ENCODE data around the gene GTPBP1.

The GTPBP1 gene

DNA sequence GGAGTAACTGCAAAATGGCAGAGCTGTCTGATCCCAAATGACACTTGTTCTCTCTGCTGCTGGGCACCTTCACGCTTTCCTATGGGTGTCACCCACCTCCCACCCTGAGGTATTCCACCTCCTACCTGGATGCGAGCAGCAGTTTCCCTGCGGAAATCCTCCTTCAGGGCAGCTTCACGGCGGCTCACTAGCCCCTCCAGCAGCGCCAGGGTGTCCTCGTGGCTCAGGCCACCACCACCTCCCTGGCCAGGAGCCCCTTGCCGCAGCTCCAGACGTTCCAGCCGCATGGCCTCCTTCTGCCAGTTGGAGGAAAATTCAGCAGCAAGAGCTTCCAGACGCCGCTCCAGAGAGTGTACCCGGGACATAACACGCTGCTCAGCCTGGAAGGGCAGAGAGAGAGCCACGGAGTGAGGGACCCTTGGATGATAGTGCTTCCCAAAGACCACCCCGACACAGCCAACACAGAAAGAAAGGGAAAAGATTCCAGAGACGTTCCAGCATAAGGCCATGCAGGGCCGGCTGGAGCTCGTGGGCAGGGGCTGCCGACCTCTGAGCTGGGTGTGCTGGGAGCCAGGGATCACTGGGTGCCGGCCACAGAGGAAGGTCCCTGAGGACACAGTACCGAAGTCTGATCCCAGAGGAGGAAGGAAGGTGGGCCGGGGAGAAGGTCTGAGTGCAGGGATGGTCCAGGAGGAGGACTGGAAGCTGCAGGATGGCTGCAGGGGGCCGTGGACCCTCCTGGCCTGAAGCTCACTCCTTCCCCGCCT, 36.6 kb downstream of the GTPBP1 start:
- DNase-seq (no peak), ATAC-seq (replicated peaks) (no peak)
- Mint-ChIP-seq H3K27ac (peak overlapping the region; percentile 80 to 95), H3K27me3 (no peaks in the 10 kb centered on the region), H3K36me3 (ENCODE audit: insufficient read depth) (peaks cover 100% of the 10 kb centered on the region), H3K4me1 (ENCODE audit: low read depth in 2 of 2) (peaks cover 16 to 24% of the 10 kb centered on the region in 2 donors), H3K9me3 (no peaks in the 10 kb centered on the region), H3K4me3 (peak overlapping the region in 1 of 2 donors; percentile 23)

DNA sequence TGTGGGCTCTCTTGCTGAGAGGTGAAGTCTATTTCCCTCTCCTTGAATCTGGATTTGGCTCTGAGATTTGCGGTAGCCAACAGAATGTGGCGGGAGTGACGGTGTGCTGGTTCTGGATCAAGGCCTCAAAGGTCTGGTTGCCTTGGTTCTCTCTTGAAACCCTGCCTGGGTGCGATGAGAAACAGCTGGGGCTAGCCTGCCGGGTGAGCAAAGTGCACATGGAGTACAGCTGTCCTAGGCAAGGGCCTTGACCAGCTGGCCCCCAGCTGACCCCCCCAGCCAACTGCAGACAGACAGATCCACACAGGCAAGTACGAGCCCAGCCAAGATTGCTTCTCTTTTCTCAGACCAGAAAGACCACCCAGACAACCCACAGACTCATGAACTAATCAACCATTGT, 39.2 kb downstream of the GTPBP1 start:
- Mint-ChIP-seq H3K4me1 (ENCODE audit: low read depth in 2 of 2) (peaks cover 14 to 23% of the 10 kb centered on the region in 2 donors), H3K4me3 (no peak overlapping the region)

DNA sequence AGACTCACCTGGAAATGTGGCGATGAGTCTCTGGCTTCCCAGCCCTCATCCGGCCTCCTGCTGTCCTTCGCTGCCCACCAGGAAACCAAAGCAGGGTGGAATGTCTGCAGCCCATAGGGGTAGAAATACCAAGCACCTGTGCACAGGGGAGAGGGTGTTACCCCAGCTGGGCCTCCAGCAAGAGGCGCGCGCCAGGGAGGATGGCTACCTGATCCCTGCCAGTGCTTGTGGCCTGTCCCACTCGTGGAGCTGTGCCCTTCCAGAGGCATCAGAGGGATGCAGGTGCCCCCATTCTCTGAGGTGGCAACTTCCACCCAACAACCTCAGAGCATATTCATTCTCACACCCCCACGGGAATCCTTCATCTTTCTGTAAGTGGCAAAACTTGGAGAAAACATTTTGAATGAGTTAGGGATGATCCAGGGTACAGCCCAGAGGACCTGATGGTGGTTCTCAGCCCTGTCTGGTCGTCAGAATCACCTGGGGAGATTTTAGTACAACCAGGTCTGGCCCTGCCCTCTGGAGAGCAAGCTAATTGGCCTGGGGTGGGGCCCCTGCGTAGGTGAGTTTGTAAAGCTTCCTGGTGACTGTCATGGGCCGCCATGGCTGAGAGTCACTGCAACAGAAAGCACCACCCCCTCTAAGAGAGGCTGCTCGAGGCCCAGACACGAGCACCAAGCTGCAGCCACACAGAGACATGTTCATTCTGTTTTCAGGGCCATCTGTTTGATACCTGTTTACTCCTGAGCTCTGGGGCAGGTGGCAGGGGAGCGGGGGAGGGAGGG, 40.1 kb downstream of the GTPBP1 start:
- no peaks in the 10 kb centered on the region for H3K9me3 Mint-ChIP-seq
- H3K4me3 Mint-ChIP-seq = no peak overlapping the region
- H3K27me3 Mint-ChIP-seq = no peaks in the 10 kb centered on the region
- no peak for ATAC-seq (replicated peaks)
- H3K4me1 Mint-ChIP-seq (ENCODE audit: low read depth in 2 of 2) = peaks cover 18 to 26% of the 10 kb centered on the region in 2 donors
- H3K27ac Mint-ChIP-seq = peak overlapping the region in 1 of 2 donors; percentile 69
- DNase-seq = no peak
- H3K36me3 Mint-ChIP-seq (ENCODE audit: insufficient read depth) = peaks cover 100% of the 10 kb centered on the region

More for the DNA sequence above, 39.2 kb downstream of the GTPBP1 start:
- no peak for DNase-seq
- Mint-ChIP-seq H3K27ac (peak overlapping the region; percentile 19 to 69), H3K36me3 (ENCODE audit: insufficient read depth) (peaks cover 100% of the 10 kb centered on the region), H3K9me3 (no peaks in the 10 kb centered on the region), H3K27me3 (no peaks in the 10 kb centered on the region)
- no peak for ATAC-seq (replicated peaks)

DNA sequence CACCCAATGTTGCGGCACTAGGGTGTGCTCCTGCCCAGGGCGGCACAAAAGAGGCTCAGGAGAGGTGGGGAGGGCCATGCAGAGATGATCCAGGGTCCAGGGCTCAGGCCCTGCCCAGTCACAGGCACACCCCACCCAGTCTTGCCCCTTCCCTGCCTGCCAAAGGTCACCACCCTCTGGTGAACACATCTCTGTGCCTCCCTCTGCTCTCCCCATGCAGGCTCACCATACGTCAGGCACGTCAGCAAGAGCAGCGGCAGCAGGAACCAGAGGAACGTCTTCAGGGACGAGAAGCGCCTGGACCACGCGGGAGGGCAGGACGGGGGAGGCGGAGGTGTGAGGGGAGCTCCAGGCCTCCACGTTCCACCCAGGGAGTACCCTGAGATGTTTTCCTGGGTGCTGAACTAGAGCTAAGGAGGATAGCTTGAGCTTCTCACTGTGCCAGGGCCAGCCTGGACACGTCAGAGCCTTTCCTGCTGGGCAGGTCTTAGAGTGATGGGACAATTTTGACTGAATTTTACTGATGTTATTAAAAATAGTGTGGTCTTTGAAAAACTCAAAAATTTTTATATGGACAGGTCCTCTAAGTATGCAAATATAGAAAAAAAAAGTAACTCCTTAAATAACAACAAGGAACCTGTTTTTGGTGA, 42.9 kb downstream of the GTPBP1 start:
- Mint-ChIP-seq H3K27ac (peak overlapping the region; percentile 91 to 99), H3K36me3 (ENCODE audit: insufficient read depth) (peaks cover 100% of the 10 kb centered on the region), H3K9me3 (no peaks in the 10 kb centered on the region), H3K4me3 (peak overlapping the region; percentile 96 to 100), H3K27me3 (no peaks in the 10 kb centered on the region), H3K4me1 (ENCODE audit: low read depth in 2 of 2) (peaks cover 37 to 40% of the 10 kb centered on the region in 2 donors)
- no peak for ATAC-seq (replicated peaks)
- no peak for DNase-seq

DNA sequence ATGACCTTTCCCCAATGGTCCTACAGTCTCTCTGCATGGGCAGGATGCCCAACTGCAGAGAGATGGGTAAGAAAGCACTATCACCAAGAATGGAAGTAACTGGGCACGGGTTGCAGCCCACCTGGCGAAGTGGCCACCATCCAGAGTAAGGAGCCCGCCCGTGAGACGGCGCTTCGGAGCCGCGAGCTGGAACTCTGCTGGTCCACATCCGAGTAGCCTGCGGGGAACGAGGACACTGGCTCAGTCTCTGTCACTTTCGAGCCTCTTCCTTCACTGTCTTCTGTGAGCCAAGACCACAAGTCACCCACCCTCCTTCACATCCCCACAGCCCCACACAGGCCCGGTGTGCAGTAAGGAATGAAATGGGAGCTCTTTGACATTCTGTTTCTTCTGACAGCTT, 44.4 kb downstream of the GTPBP1 start:
- ATAC-seq (replicated peaks) (no peak), DNase-seq (no peak)
- Mint-ChIP-seq H3K36me3 (ENCODE audit: insufficient read depth) (peaks cover 92% of the 10 kb centered on the region), H3K27ac (peak overlapping the region; percentile 91 to 99), H3K4me3 (peak overlapping the region; percentile 96 to 100), H3K27me3 (no peaks in the 10 kb centered on the region), H3K4me1 (ENCODE audit: low read depth in 2 of 2) (peaks cover 44 to 47% of the 10 kb centered on the region in 2 donors), H3K9me3 (no peaks in the 10 kb centered on the region)

DNA sequence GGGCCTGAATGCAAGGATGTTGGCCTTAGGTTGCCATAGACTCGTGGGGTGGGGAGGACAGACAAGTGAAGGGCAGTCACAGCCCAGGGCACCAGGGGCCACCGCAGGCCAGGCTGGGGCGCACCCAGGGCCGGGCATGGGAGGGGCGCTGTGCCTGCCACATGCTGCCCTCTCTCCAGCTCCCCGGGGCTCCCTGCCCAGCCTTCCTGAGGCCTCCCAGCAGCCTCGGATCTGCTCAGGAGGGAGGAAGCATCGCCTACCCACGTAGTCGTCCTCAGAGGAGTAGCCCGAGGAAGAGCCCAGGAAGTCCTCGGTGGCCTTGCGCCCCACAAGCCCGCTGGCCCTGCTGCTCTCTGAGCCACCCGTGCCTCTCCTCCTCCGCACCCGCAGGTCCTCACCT, 44.9 kb downstream of the GTPBP1 start:
- Mint-ChIP-seq H3K4me3 (peak overlapping the region; percentile 96 to 100), H3K4me1 (ENCODE audit: low read depth in 2 of 2) (peaks cover 44 to 48% of the 10 kb centered on the region in 2 donors), H3K9me3 (no peaks in the 10 kb centered on the region), H3K27me3 (no peaks in the 10 kb centered on the region), H3K27ac (peak overlapping the region; percentile 91 to 99), H3K36me3 (ENCODE audit: insufficient read depth) (peaks cover 90% of the 10 kb centered on the region)
- ATAC-seq (replicated peaks) (no peak), DNase-seq (no peak)

DNA sequence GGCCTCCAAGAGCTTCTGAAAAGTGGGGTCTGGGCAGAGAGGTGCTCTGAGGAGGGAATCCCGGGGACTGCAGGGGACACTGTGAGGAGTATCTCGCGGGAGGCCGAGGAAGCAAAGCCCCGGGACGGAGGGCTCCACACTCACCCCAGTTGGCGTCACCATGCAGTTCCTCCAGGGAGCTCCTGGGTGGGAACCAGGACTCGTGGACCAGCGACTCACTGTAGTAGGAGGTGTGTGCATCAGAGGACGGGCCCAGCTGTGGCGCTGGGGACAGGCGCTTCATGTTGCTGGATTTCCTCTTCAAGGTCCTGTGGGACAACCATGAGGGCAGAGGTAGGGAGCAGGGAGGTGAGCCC, 45.3 kb downstream of the GTPBP1 start:
- ATAC-seq (replicated peaks) (no peak), DNase-seq (no peak)
- H3K4me3 Mint-ChIP-seq = peak overlapping the region; percentile 96 to 100
- peaks cover 44 to 48% of the 10 kb centered on the region in 2 donors for H3K4me1 Mint-ChIP-seq (ENCODE audit: low read depth in 2 of 2)
- H3K27me3 Mint-ChIP-seq = no peaks in the 10 kb centered on the region
- H3K27ac Mint-ChIP-seq = peak overlapping the region; percentile 91 to 99
- peaks cover 89% of the 10 kb centered on the region for H3K36me3 Mint-ChIP-seq (ENCODE audit: insufficient read depth)
- no peaks in the 10 kb centered on the region for H3K9me3 Mint-ChIP-seq

DNA sequence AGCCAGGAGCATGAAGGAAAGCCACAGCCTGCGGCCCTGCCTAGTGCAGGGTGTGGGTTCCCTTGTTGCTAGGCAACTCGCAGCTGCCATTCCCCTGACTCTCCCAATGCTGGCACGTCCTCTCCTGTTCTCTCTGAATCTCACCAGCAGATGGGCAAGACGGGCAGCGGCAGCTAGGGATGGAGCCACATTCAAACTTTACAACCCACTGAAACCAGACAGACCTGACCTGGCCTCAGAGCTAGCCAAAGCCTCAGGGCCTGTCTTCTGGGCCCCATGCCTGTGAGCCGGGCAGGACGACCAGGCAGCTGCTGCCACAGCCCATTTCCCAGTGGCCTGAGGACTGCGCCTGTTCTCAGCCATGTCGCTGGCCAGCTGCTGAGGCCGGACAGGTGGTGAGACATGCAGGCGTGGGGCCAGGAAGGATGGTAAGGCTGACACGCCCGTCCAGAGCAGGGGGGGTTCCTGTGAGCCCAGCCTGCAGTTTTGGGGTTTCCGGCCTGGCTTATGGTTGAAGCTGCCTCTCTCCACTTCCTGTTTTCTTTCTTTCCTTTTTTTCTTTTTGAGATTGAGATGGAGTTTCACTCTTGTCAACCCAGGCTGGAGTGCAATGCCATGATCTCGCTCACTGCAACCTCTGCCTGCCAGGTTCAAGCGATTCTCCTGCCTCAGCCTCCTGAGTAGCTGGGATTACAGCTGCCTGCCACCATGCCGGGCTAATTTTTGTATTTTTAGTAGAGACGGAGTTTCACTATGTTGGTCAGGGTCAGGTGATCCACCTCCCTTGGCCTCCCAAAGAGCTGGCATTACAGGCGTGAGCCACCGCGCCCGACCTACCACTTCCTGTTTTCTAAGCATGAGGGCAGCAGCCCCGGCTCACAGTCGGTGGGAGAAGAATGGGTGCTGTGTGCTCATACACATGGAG, 45.9 kb downstream of the GTPBP1 start:
- Mint-ChIP-seq H3K9me3 (no peaks in the 10 kb centered on the region), H3K4me1 (ENCODE audit: low read depth in 2 of 2) (peaks cover 46 to 51% of the 10 kb centered on the region in 2 donors), H3K27ac (peak overlapping the region; percentile 91 to 99), H3K4me3 (peak overlapping the region; percentile 96 to 100), H3K27me3 (no peaks in the 10 kb centered on the region), H3K36me3 (ENCODE audit: insufficient read depth) (peaks cover 84% of the 10 kb centered on the region)
- ATAC-seq (replicated peaks) (peak; percentile 63), DNase-seq (peak; percentile 75 to 77 (median 76))

DNA sequence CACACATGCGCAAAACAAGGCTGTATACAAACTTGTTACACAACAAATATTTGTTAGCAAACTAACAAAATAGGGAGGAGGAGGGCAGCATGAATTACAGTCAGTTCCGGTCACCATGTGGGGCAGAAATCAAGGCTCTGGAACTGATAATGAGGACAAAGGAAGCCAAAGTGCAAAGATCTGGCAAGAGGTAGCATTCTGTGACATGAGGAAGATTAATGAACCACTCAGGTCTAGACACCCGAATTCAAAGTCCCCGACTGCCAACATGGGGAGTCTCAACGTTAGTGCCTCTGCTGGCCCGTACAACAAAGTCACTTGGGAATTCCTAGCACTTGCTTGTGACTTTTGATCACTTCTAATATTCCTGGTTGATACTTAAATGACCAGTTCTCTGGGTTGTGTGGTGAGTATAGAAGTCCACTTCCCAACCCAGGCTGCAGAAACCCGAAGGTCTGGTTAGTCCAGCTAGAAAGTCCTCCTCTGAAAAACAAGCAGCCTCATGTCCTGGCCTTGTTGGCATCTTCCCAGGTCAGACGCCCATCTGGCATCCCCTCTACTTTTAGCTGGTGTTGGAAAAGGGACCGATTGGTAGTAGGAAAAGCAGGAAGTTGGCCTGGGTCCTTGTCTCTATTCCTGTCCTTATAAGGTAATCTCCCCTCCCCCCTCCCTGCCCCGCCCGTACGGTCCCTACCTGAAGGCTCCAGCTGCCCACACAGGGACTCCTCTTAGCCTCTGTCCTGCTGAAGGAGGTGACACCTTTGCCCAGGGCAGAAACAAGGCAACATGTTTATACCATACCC, 48.4 kb downstream of the GTPBP1 start:
- Mint-ChIP-seq H3K4me1 (ENCODE audit: low read depth in 2 of 2) (peaks cover 67 to 74% of the 10 kb centered on the region in 2 donors), H3K27me3 (no peaks in the 10 kb centered on the region), H3K36me3 (ENCODE audit: insufficient read depth) (peaks cover 61% of the 10 kb centered on the region), H3K9me3 (no peaks in the 10 kb centered on the region), H3K4me3 (peak overlapping the region; percentile 96 to 100), H3K27ac (peak overlapping the region; percentile 91 to 99)
- ATAC-seq (replicated peaks) (no peak), DNase-seq (no peak)

DNA sequence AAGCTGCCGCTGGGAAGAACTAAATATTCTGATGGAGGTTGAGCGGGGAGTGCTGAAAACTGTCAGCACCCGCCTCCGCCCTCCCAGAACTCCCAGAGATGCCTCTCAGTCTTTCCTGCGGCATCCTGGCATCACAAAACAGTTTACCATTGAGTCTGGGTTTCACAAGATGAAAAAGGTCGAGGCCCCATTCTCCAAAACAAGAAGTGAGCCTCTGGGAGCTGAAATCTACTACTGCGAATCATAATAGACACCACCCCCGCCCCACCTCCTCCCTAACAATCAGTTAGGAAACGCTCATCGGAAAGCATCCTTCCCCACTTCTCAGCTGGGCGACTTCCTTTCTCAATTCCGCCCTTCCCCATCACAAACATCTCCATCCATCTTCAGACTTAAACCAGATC, 49.0 kb downstream of the GTPBP1 start:
- Mint-ChIP-seq H3K36me3 (ENCODE audit: insufficient read depth) (peaks cover 55% of the 10 kb centered on the region), H3K27me3 (no peaks in the 10 kb centered on the region), H3K4me1 (ENCODE audit: low read depth in 2 of 2) (peaks cover 64 to 71% of the 10 kb centered on the region in 2 donors), H3K9me3 (no peaks in the 10 kb centered on the region), H3K27ac (peak overlapping the region; percentile 91 to 99), H3K4me3 (peak overlapping the region; percentile 96 to 100)
- DNase-seq = no peak
- no peak for ATAC-seq (replicated peaks)

DNA sequence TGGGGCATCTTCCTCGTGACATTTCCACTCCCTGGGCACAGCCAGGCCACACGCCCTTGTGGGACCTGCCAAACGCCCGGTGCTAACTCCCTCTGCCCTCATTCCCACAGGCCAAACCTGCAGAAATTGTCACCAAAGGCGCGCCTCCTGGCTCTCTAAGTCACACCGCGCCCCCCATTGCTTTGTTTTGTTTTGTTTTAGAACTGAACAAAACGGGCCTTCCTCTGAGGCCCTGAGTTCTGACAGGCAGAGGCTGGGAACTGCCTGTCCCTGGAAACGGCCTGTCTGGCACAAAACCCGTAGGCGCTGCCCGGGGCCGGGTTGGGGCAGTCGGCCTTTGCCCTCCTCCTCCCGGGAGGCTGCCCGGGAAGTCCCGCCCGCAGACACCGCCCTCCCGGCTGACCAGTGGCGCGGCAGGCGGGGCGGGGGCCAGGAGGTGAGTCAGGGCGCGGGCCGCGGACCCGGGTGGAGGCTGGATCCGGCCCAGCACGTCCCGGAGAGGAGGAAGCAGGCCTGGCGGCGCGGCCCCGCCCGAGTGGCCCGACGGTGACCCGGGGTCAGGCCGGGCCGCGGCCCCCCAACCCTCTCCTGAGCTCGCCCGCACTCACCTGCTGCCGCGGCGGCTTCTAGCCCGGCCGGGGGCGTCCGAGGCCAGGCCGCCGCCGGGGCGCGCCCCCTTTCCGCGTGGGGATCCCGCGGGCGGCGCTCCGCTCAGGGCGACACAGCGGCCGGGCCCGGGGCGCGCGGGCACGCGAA, 49.6 kb downstream of the GTPBP1 start:
- no peaks in the 10 kb centered on the region for H3K27me3 Mint-ChIP-seq
- H3K4me3 Mint-ChIP-seq = peak overlapping the region; percentile 96 to 100
- ATAC-seq (replicated peaks) (peak; percentile 8), DNase-seq (peak in 2 of 3 experiments; percentile 33 to 49)
- peak overlapping the region; percentile 91 to 99 for H3K27ac Mint-ChIP-seq
- peaks cover 49% of the 10 kb centered on the region for H3K36me3 Mint-ChIP-seq (ENCODE audit: insufficient read depth)
- no peaks in the 10 kb centered on the region for H3K9me3 Mint-ChIP-seq
- peaks cover 59 to 65% of the 10 kb centered on the region in 2 donors for H3K4me1 Mint-ChIP-seq (ENCODE audit: low read depth in 2 of 2)

All from effector memory CD8-positive, alpha-beta T cell (primary cell).